Stimulated activated CD8-positive, alpha-beta memory T cell treated with anti-CD3 and anti-CD28 coated beads, Interleukin-15, amount 100 ng/mL, for 24 hours (primary cell): ENCODE results near the gene LRRC8D.
"Not testable (repeated sequence)": the region's sequence is repeated elsewhere in the genome, so short reads cannot be mapped to it uniquely, and the experiment has no call there.

ENCODE experiments used
- DNase-seq: peaks from one replicate; pipeline ENCODE4 v3.0.0-alpha.2; 2020; ENCODE audit warnings: low read depth

LRRC8D gene

GRCh38 chr1:89820422-89821321 lies at the start of gene LRRC8D:
Gene LRRC8D (plus strand): TSS chr1:89821032. CDS start chr1:89933069, 112,037 bp downstream.
- peak; percentile 32 for DNase-seq

- DNase-seq = no peak
Measured at GRCh38 chr1:89771991-89772560, 48.8 kb upstream of the LRRC8D start.

- DNase-seq = not testable (repeated sequence)
Measured at GRCh38 chr1:89776104-89776503, 44.7 kb upstream of the LRRC8D start.

GRCh38 chr1:89777271-89777670 lies 43.6 kb upstream of the LRRC8D start:
- not testable (repeated sequence) for DNase-seq

GRCh38 chr1:89779151-89779940 lies 41.5 kb upstream of the LRRC8D start:
- DNase-seq = no peak

- DNase-seq = no peak
Measured at GRCh38 chr1:89780721-89781120, 40.1 kb upstream of the LRRC8D start.

- peak; percentile 36 for DNase-seq
Measured at GRCh38 chr1:89781494-89782126, 39.2 kb upstream of the LRRC8D start.

- DNase-seq = no peak
Measured at GRCh38 chr1:89786628-89787214, 34.1 kb upstream of the LRRC8D start.

- no peak for DNase-seq
Measured at GRCh38 chr1:89790592-89790991, 30.2 kb upstream of the LRRC8D start.

GRCh38 chr1:89791064-89791726 lies 29.6 kb upstream of the LRRC8D start:
- DNase-seq = no peak

- DNase-seq = no peak
Measured at GRCh38 chr1:89794406-89794805, 26.4 kb upstream of the LRRC8D start.

GRCh38 chr1:89795571-89795970 lies 25.3 kb upstream of the LRRC8D start:
- DNase-seq = not testable (repeated sequence)

GRCh38 chr1:89797876-89798275 lies 23.0 kb upstream of the LRRC8D start:
- not testable (repeated sequence) for DNase-seq

GRCh38 chr1:89799495-89799894 lies 21.3 kb upstream of the LRRC8D start:
- DNase-seq = no peak

- DNase-seq = no peak
Measured at GRCh38 chr1:89800022-89800655, 20.7 kb upstream of the LRRC8D start.

GRCh38 chr1:89800718-89801117 lies 20.1 kb upstream of the LRRC8D start:
- DNase-seq = no peak

- no peak for DNase-seq
Measured at GRCh38 chr1:89802051-89802450, 18.8 kb upstream of the LRRC8D start.

- DNase-seq = no peak
Measured at GRCh38 chr1:89802841-89803240, 18.0 kb upstream of the LRRC8D start.

GRCh38 chr1:89804642-89805237 lies 16.1 kb upstream of the LRRC8D start:
- DNase-seq = peak; percentile 69

- DNase-seq = no peak
Measured at GRCh38 chr1:89806616-89807015, 14.2 kb upstream of the LRRC8D start.
